Astrocyte (in vitro differentiated cells and primary cell): ENCODE results near the gene ENDOV. TPM values are rescaled to one million over a fixed set of nuclear protein-coding genes. Genes with fewer than 3 reads are reported as not detected.

Source experiments
- DNase-seq: peaks from one replicate; pipeline ENCODE4 v3.0.0-alpha.2; 2010; ENCODE audit warnings: low read depth
- FAIRE-seq: peaks from 2 replicates; lab custom pipeline; 2011; peaks lifted over from hg19 to GRCh38; lab: Jason Lieb, UNC
- H2AFZ ChIP-seq: 2 replicates; pipeline ENCODE4 v1.6.0; 2012; ENCODE audit warnings: low read depth, low read length, inconsistent platforms
- H3K27ac ChIP-seq: 2 replicates; pipeline ENCODE4 v1.5.1; 2011; ENCODE audit warnings: low read depth, low read length, inconsistent platforms
- H3K27me3 ChIP-seq: 2 replicates; pipeline ENCODE4 v1.6.0; 2011; ENCODE audit warnings: low read length, inconsistent platforms; ENCODE audit not compliant: insufficient read depth
- H3K36me3 ChIP-seq: 2 replicates; pipeline ENCODE4 v1.5.1; 2011; ENCODE audit warnings: low read length, inconsistent platforms; ENCODE audit not compliant: insufficient read depth
- H3K4me1 ChIP-seq: 2 replicates; pipeline ENCODE4 v1.5.1; 2011; ENCODE audit warnings: low read length, inconsistent platforms; ENCODE audit not compliant: insufficient read depth
- H3K4me2 ChIP-seq: 2 replicates; pipeline ENCODE4 v1.6.0; 2012; ENCODE audit warnings: low read length, inconsistent platforms
- H3K4me3 ChIP-seq: 2 replicates; pipeline ENCODE4 v1.5.1; 2011; ENCODE audit warnings: low read depth, mild to moderate bottlenecking, low read length, inconsistent platforms; ENCODE audit not compliant: insufficient read depth
- H3K79me2 ChIP-seq: 2 replicates; pipeline ENCODE4 v1.6.0; 2012; ENCODE audit warnings: mild to moderate bottlenecking, low read length, inconsistent platforms; ENCODE audit not compliant: insufficient read depth
- H3K9ac ChIP-seq: 2 replicates; pipeline ENCODE4 v1.6.0; 2012; ENCODE audit warnings: mild to moderate bottlenecking, low read length, inconsistent platforms
- H3K9me3 ChIP-seq: 2 replicates; pipeline ENCODE4 v1.5.1; 2012; ENCODE audit warnings: low read depth, mild to moderate bottlenecking, low read length, inconsistent platforms; ENCODE audit not compliant: insufficient read depth
- H4K20me1 ChIP-seq: 2 replicates; pipeline ENCODE4 v1.6.0; 2012; ENCODE audit warnings: low read length, inconsistent platforms; ENCODE audit not compliant: insufficient read depth
- H3K27ac Mint-ChIP-seq: one replicate; pipeline ENCODE4 v1.8.0; 2021; ENCODE audit warnings: mild to moderate bottlenecking, mixed read lengths; ENCODE audit not compliant: unreplicated experiment
- H3K27me3 Mint-ChIP-seq: one replicate; pipeline ENCODE4 v1.8.0; 2021; ENCODE audit warnings: low read depth, mixed read lengths; ENCODE audit not compliant: unreplicated experiment
- H3K36me3 Mint-ChIP-seq: one replicate; pipeline ENCODE4 v1.8.0; 2021; ENCODE audit warnings: low read depth, mixed read lengths; ENCODE audit not compliant: unreplicated experiment
- H3K4me1 Mint-ChIP-seq: one replicate; pipeline ENCODE4 v1.8.0; 2021; ENCODE audit warnings: low read depth, mixed read lengths; ENCODE audit not compliant: unreplicated experiment
- H3K4me3 Mint-ChIP-seq: one replicate; pipeline ENCODE4 v1.8.0; 2021; ENCODE audit warnings: mild to moderate bottlenecking, moderate library complexity, mixed read lengths; ENCODE audit not compliant: unreplicated experiment
- H3K9me3 Mint-ChIP-seq: one replicate; pipeline ENCODE4 v1.8.0; 2021; ENCODE audit warnings: mild to moderate bottlenecking, mixed read lengths; ENCODE audit not compliant: unreplicated experiment
- EZH2 ChIP-seq: IDR thresholded peaks from 2 replicates; pipeline ENCODE4 v1.6.1; 2012; ENCODE audit warnings: mild to moderate bottlenecking, low read length, inconsistent platforms; ENCODE audit not compliant: insufficient read depth
- total RNA-seq: library from RNA; stranded (reverse); gene quantifications from 2 replicates; pipeline ENCODE4 v1.2.1, GENCODE V29; 2021
- TF ChIP-seq, protein P1 (sequence below): IDR thresholded peaks from 2 replicates; pipeline ENCODE4 v1.5.1; 2011; ENCODE audit warnings: low read depth, mild to moderate bottlenecking, inconsistent platforms, low read length, moderate library complexity; ENCODE audit not compliant: insufficient read depth

The ENDOV gene
- total RNA-seq, 1 donor from 2014 or later = 20.7 TPM

DNA sequence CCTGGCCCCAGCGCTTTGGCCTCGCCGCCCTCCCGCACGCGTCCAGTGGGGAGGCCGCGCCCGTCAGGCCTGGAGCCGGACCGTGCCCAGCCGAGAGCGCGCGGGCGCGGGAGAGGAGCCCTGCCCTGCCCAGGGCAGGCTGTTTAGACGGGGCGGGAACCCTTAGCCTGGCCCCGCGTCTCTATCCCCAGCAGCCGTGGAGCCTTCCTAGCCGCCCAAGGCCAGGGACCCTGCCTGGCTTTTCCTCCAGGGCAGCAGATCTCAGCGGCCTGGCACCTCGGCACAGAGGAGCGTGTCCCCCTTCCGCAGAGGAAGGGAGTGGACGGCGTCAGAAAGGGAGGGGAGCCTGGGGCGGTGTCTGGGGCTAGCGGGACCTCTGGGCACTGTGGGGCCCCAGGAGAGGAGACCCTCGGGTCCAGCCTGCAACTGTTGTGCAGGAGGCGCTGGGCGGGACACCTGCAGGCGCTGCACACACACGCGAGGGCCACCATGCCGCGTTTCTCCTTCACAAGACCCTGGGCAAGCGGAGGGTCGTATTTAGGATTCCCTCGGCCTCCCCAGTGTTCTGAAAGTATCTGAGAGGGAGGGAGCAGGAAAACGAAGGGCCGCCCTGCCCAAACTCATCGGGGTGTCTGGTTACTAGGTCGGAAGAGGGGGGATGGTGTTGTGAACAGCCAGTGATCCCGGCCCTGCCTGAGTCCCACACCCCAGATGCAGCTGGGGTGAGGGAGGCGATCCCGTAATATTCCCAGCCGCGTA lies 63.7 kb downstream of the ENDOV start:
- Histone ChIP-seq H3K4me2 (peak overlapping the region; percentile 80), H4K20me1 (peaks cover 10% of the 10 kb centered on the region), H3K9me3 (no peaks in the 10 kb centered on the region), H3K4me3 (peak overlapping the region; percentile 44), H3K36me3 (no peaks in the 10 kb centered on the region), H3K27me3 (peaks cover 50% of the 10 kb centered on the region), H3K9ac (no peak overlapping the region), H3K27ac (no peak overlapping the region), H2AFZ (peak overlapping the region; percentile 52), H3K4me1 (peaks cover 17% of the 10 kb centered on the region), H3K79me2 (no peaks in the 10 kb centered on the region)
- FAIRE-seq (no peak), DNase-seq (no peak)
- peaks cover 65% of the 10 kb centered on the region for H3K27me3 Mint-ChIP-seq
- no peaks in the 10 kb centered on the region for H3K36me3 Mint-ChIP-seq
- peak; percentile 99 for TF ChIP-seq EZH2
- TF ChIP-seq, protein P1, sequence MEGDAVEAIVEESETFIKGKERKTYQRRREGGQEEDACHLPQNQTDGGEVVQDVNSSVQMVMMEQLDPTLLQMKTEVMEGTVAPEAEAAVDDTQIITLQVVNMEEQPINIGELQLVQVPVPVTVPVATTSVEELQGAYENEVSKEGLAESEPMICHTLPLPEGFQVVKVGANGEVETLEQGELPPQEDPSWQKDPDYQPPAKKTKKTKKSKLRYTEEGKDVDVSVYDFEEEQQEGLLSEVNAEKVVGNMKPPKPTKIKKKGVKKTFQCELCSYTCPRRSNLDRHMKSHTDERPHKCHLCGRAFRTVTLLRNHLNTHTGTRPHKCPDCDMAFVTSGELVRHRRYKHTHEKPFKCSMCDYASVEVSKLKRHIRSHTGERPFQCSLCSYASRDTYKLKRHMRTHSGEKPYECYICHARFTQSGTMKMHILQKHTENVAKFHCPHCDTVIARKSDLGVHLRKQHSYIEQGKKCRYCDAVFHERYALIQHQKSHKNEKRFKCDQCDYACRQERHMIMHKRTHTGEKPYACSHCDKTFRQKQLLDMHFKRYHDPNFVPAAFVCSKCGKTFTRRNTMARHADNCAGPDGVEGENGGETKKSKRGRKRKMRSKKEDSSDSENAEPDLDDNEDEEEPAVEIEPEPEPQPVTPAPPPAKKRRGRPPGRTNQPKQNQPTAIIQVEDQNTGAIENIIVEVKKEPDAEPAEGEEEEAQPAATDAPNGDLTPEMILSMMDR = no peak
- H3K9me3 Mint-ChIP-seq = peaks cover 4% of the 10 kb centered on the region
- peaks cover 2% of the 10 kb centered on the region for H3K4me1 Mint-ChIP-seq
- no peak overlapping the region for H3K4me3 Mint-ChIP-seq
- H3K27ac Mint-ChIP-seq = no peak overlapping the region

DNA sequence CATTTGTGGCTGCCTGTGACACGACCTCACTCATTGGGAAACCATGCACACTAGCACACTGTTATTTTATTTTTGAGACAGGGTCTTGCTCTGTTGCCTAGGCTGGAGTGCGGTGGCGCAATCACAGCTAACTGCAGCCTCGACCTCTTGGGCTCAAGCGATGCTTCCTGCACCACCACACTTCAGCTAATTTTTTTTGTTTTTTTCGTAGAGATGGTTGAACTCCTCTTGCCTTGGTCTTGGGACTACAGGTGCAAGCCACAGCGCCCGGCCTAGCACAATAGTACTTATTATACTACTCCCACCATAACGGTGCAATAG lies 64.2 kb downstream of the ENDOV start:
- Histone ChIP-seq H3K9me3 (no peaks in the 10 kb centered on the region), H3K27me3 (peaks cover 49% of the 10 kb centered on the region), H3K4me1 (peaks cover 17% of the 10 kb centered on the region), H2AFZ (no peak overlapping the region), H3K4me2 (no peak overlapping the region), H3K27ac (no peak overlapping the region), H3K9ac (no peak overlapping the region), H3K36me3 (no peaks in the 10 kb centered on the region), H3K4me3 (no peak overlapping the region), H4K20me1 (peaks cover 8% of the 10 kb centered on the region), H3K79me2 (no peaks in the 10 kb centered on the region)
- Mint-ChIP-seq H3K4me3 (no peak overlapping the region), H3K9me3 (peaks cover 4% of the 10 kb centered on the region), H3K27ac (no peak overlapping the region), H3K36me3 (no peaks in the 10 kb centered on the region), H3K27me3 (peaks cover 61% of the 10 kb centered on the region), H3K4me1 (peaks cover 2% of the 10 kb centered on the region)
- FAIRE-seq (no peak), DNase-seq (no peak)
- TF ChIP-seq, protein P1 = no peak
- no peak for TF ChIP-seq EZH2

DNA sequence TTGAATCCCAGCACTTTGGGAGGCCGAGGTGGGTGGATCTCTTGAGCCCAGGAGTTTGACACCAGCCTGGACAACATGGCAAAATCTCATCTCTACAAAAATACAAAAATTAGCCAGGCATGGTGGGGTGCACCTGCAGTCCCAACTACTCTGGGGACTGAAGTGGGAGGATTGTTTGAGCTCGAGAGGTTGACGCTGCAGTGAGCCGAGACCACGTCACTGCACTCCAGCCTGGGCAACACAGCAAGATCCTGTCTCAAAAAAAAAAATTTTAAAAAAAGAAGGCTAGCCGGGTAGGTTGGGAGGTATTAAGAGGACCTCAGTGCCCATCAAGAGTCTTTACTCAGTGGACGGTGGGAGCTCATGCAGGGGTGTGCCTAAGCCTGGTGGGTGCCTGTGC lies 65.3 kb downstream of the ENDOV start:
- Histone ChIP-seq H3K36me3 (no peaks in the 10 kb centered on the region), H3K9me3 (no peaks in the 10 kb centered on the region), H3K4me2 (no peak overlapping the region), H3K79me2 (no peaks in the 10 kb centered on the region), H3K4me3 (no peak overlapping the region), H3K27me3 (peaks cover 39% of the 10 kb centered on the region), H3K27ac (no peak overlapping the region), H2AFZ (no peak overlapping the region), H3K9ac (no peak overlapping the region), H4K20me1 (peaks cover 4% of the 10 kb centered on the region), H3K4me1 (peaks cover 17% of the 10 kb centered on the region)
- TF ChIP-seq, protein P1 = no peak
- no peak for TF ChIP-seq EZH2
- FAIRE-seq = no peak
- no peak for DNase-seq
- H3K27me3 Mint-ChIP-seq = peaks cover 57% of the 10 kb centered on the region
- H3K27ac Mint-ChIP-seq = no peak overlapping the region
- no peak overlapping the region for H3K4me3 Mint-ChIP-seq
- H3K36me3 Mint-ChIP-seq = no peaks in the 10 kb centered on the region
- peaks cover 2% of the 10 kb centered on the region for H3K4me1 Mint-ChIP-seq
- H3K9me3 Mint-ChIP-seq = peaks cover 4% of the 10 kb centered on the region
